ENCODE data around the gene RFX4. TPM values are rescaled to one million over a fixed set of nuclear protein-coding genes. Genes with fewer than 3 reads are reported as not detected.
"Not testable (repeated sequence)": the region's sequence is repeated elsewhere in the genome, so short reads cannot be mapped to it uniquely, and the experiment has no call there.

Gene RFX4
- total RNA-seq, 4 donors from 2014 or later, result not detected

GRCh38 chr12:106723416-106723815 is 140.6 kb downstream of the RFX4 start:
- Histone ChIP-seq H3K4me1 (no peaks in the 10 kb centered on the region), H3K4me3 (no peak overlapping the region), H3K9me3 (no peaks in the 10 kb centered on the region), H3K27ac (no peak overlapping the region), H3K36me3 (no peaks in the 10 kb centered on the region), H3K27me3 (peaks cover 0 to 29% (median 0%) of the 10 kb centered on the region in 4 donors)
- WGBS, 2 donors, result 78 to 97% methylated on average over 3 of the region's 3 CpGs
- DNase-seq, result no peak
- intact Hi-C loops (cut with DNase I), result no loop called here
- TF ChIP-seq POLR2A (IDR thresholded peaks at IDR 0.05), result no peak
- TF ChIP-seq CTCF (IDR thresholded peaks at IDR 0.05), result no peak

GRCh38 chr12:106724116-106724515 is 141.3 kb downstream of the RFX4 start:
- Histone ChIP-seq H3K4me3 (no peak overlapping the region), H3K36me3 (no peaks in the 10 kb centered on the region), H3K27me3 (peaks cover 0 to 26% (median 0%) of the 10 kb centered on the region in 4 donors), H3K27ac (no peak overlapping the region), H3K4me1 (no peaks in the 10 kb centered on the region), H3K9me3 (no peaks in the 10 kb centered on the region)
- 90 to 94% methylated on average over 1 of the region's 1 CpG for WGBS, 2 donors
- intact Hi-C loops (cut with DNase I), result no loop called here
- no peak for DNase-seq
- TF ChIP-seq POLR2A (IDR thresholded peaks at IDR 0.05) (no peak), CTCF (IDR thresholded peaks at IDR 0.05) (no peak)

DNA sequence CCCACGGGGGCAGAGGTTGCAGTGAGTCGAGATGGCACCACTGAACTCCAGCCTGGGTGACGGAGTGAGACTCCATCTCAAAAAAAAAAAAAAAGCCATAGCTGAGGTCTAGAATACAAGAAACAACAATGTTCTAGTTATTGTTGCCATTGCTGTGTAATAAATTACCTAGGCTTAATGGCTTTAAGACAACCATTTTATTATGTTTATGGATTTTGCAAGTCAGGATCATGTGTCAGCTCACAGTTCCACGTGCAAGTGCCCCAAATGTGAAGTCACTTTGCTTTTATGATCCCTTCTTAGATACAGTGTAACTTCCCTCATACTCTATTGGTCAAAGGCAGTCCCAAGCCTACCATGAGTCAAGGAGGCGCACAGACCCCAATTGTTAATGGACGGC is 142.1 kb downstream of the RFX4 start:
- DNase-seq, result no peak

GRCh38 chr12:106726603-106727202 is 143.9 kb downstream of the RFX4 start:
- 71 to 80% methylated on average over 5 of the region's 5 CpGs for WGBS, 2 donors
- H3K27ac ChIP-seq, DNase-seq: not testable (repeated sequence)

More for the DNA sequence above, 142.1 kb downstream of the RFX4 start:
- H3K4me1 ChIP-seq, result no peaks in the 10 kb centered on the region
- H3K27me3 ChIP-seq, result peaks cover 0 to 22% (median 0%) of the 10 kb centered on the region in 4 donors
- 75 to 89% methylated on average over 6 of the region's 6 CpGs for WGBS, 2 donors
- H3K9me3 ChIP-seq, result no peaks in the 10 kb centered on the region
- no peak overlapping the region for H3K4me3 ChIP-seq
- TF ChIP-seq CTCF (IDR thresholded peaks at IDR 0.05) (no peak), POLR2A (IDR thresholded peaks at IDR 0.05) (no peak)
- no peak overlapping the region for H3K27ac ChIP-seq
- no peaks in the 10 kb centered on the region for H3K36me3 ChIP-seq
- intact Hi-C loops (cut with DNase I), result no loop called here

GRCh38 chr12:106729611-106730010 is 146.8 kb downstream of the RFX4 start:
- 93 to 100% methylated on average over 1 of the region's 1 CpG for WGBS, 2 donors
- intact Hi-C loops (cut with DNase I), result no loop called here
- no peak for DNase-seq
- Histone ChIP-seq H3K27me3 (peaks cover 0 to 6% (median 0%) of the 10 kb centered on the region in 4 donors), H3K36me3 (no peaks in the 10 kb centered on the region), H3K9me3 (no peaks in the 10 kb centered on the region), H3K4me1 (no peaks in the 10 kb centered on the region), H3K27ac (no peak overlapping the region), H3K4me3 (no peak overlapping the region)
- TF ChIP-seq POLR2A (IDR thresholded peaks at IDR 0.05) (no peak), CTCF (IDR thresholded peaks at IDR 0.05) (no peak)

More at GRCh38 chr12:106726603-106727202, 143.9 kb downstream of the RFX4 start:
- H3K36me3 ChIP-seq; H3K4me3 ChIP-seq; H3K4me1 ChIP-seq; H3K9me3 ChIP-seq; intact Hi-C loops (cut with DNase I): not testable (repeated sequence)
- peaks cover 0 to 10% (median 0%) of the 10 kb centered on the region in 4 donors for H3K27me3 ChIP-seq

GRCh38 chr12:106732890-106733289 is 150.1 kb downstream of the RFX4 start:
- H3K4me1 ChIP-seq, result no peaks in the 10 kb centered on the region
- H3K9me3 ChIP-seq, result no peaks in the 10 kb centered on the region
- no peak overlapping the region for H3K4me3 ChIP-seq
- no peak for DNase-seq
- H3K27ac ChIP-seq, result no peak overlapping the region
- WGBS, 2 donors, result 88 to 94% methylated on average over 5 of the region's 5 CpGs
- TF ChIP-seq POLR2A (IDR thresholded peaks at IDR 0.05), result no peak
- TF ChIP-seq CTCF (IDR thresholded peaks at IDR 0.05), result no peak
- peaks cover 0 to 14% (median 0%) of the 10 kb centered on the region in 4 donors for H3K27me3 ChIP-seq
- intact Hi-C loops (cut with DNase I), result no loop called here
- H3K36me3 ChIP-seq, result no peaks in the 10 kb centered on the region

All from esophagus squamous epithelium (tissue), 5 donors.